ENCODE results near the gene CALN1. TPM values are rescaled to one million over a fixed set of nuclear protein-coding genes. Genes with fewer than 3 reads are reported as not detected.

Gene CALN1
- polyA plus RNA-seq, 1 donor from 2014 or later, result 7.8 TPM

DNA sequence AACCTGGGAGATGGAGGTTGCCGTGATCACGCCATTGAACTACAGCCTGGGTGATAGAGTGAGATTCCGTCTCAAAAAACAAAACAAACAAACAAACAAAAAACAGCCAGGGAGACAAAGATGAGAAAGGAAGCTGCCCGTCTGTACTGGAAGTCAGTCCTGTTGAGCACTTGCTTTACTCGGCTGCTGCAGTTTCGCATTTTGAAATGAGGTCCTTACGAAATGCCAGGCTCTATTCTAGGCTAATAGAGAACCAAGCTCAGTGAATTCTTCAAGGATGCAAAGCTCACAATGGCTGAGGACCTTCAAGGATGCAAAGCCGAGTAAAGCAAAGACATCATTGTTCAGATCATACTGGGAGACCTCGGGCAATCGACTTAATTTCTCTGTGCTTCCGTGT is 333.3 kb downstream of the CALN1 start:
- no peaks in the 10 kb centered on the region for H3K9me3 ChIP-seq (ENCODE audit: low read length)
- H3K4me2 ChIP-seq (ENCODE audit: low read length), result no peak overlapping the region
- no peak overlapping the region for H3K4me3 ChIP-seq (ENCODE audit: low read length)
- H3K9me2 ChIP-seq (ENCODE audit: insufficient read depth, low read length), result no peaks in the 10 kb centered on the region
- TF ChIP-seq TAF1 (IDR thresholded peaks at IDR 0.05; ENCODE audit: low read depth) (no peak), EZH2 (IDR thresholded peaks at IDR 0.05; ENCODE audit: borderline replicate concordance, insufficient read depth, low read length, poor library complexity, severe bottlenecking) (no peak), MXI1 (conservative IDR thresholded peaks at IDR 0.05; ENCODE audit: poor library complexity, severe bottlenecking) (no peak), POLR2AphosphoS5 (IDR thresholded peaks at IDR 0.05) (no peak), RAD21 (conservative IDR thresholded peaks at IDR 0.05) (no peak), SMC3 (conservative IDR thresholded peaks at IDR 0.05; ENCODE audit: poor library complexity) (no peak), EP300 (conservative IDR thresholded peaks at IDR 0.05; ENCODE audit: poor library complexity, severe bottlenecking) (no peak)
- TF ChIP-seq, protein P1, sequence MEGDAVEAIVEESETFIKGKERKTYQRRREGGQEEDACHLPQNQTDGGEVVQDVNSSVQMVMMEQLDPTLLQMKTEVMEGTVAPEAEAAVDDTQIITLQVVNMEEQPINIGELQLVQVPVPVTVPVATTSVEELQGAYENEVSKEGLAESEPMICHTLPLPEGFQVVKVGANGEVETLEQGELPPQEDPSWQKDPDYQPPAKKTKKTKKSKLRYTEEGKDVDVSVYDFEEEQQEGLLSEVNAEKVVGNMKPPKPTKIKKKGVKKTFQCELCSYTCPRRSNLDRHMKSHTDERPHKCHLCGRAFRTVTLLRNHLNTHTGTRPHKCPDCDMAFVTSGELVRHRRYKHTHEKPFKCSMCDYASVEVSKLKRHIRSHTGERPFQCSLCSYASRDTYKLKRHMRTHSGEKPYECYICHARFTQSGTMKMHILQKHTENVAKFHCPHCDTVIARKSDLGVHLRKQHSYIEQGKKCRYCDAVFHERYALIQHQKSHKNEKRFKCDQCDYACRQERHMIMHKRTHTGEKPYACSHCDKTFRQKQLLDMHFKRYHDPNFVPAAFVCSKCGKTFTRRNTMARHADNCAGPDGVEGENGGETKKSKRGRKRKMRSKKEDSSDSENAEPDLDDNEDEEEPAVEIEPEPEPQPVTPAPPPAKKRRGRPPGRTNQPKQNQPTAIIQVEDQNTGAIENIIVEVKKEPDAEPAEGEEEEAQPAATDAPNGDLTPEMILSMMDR (IDR thresholded peaks at IDR 0.05; ENCODE audit: poor library complexity, severe bottlenecking), result no peak
- TF ChIP-seq, protein P2, sequence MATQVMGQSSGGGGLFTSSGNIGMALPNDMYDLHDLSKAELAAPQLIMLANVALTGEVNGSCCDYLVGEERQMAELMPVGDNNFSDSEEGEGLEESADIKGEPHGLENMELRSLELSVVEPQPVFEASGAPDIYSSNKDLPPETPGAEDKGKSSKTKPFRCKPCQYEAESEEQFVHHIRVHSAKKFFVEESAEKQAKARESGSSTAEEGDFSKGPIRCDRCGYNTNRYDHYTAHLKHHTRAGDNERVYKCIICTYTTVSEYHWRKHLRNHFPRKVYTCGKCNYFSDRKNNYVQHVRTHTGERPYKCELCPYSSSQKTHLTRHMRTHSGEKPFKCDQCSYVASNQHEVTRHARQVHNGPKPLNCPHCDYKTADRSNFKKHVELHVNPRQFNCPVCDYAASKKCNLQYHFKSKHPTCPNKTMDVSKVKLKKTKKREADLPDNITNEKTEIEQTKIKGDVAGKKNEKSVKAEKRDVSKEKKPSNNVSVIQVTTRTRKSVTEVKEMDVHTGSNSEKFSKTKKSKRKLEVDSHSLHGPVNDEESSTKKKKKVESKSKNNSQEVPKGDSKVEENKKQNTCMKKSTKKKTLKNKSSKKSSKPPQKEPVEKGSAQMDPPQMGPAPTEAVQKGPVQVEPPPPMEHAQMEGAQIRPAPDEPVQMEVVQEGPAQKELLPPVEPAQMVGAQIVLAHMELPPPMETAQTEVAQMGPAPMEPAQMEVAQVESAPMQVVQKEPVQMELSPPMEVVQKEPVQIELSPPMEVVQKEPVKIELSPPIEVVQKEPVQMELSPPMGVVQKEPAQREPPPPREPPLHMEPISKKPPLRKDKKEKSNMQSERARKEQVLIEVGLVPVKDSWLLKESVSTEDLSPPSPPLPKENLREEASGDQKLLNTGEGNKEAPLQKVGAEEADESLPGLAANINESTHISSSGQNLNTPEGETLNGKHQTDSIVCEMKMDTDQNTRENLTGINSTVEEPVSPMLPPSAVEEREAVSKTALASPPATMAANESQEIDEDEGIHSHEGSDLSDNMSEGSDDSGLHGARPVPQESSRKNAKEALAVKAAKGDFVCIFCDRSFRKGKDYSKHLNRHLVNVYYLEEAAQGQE (IDR thresholded peaks at IDR 0.05; ENCODE audit: borderline replicate concordance), result no peak
- no peaks in the 10 kb centered on the region for H4K20me1 ChIP-seq (ENCODE audit: insufficient read depth)
- no peaks in the 10 kb centered on the region for H3K27me3 ChIP-seq (ENCODE audit: insufficient read depth, low read depth, low read length)
- H3K79me2 ChIP-seq (replicated peaks; ENCODE audit: insufficient read depth, low read length), result no peaks in the 10 kb centered on the region
- H3F3A ChIP-seq (ENCODE audit: insufficient read depth, low read length, poor library complexity, severe bottlenecking), result no peaks in the 10 kb centered on the region
- no peak overlapping the region for H3K27ac ChIP-seq (ENCODE audit: low read length)
- H3K36me3 ChIP-seq (ENCODE audit: insufficient read depth, low read length), result no peaks in the 10 kb centered on the region
- H2AFZ ChIP-seq (ENCODE audit: low read depth, low read length), result no peak overlapping the region
- H3K9ac ChIP-seq (ENCODE audit: low read length), result no peak overlapping the region

DNA sequence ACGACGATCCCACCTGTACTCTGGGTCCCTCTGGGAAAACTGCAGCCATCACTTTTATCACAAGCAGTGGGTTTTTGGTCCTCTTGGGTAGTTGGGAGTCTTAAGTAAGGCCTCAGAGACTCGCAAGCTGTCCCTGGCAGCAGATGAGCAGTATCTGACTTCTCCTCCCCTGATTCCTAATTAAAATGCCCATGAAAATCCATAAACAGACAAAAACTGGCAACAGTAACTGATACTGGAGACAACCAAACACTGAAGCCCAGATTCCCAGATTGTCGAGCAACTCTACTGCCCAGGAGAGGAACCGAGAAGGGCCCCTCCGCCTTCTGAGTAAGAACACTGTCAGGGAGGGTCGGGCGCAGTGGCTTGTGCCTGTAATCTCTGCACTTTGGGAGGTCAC is 333.8 kb downstream of the CALN1 start:
- H3K4me3 ChIP-seq (ENCODE audit: low read length), result no peak overlapping the region
- H3K9ac ChIP-seq (ENCODE audit: low read length), result no peak overlapping the region
- H3K27me3 ChIP-seq (ENCODE audit: insufficient read depth, low read depth, low read length), result no peaks in the 10 kb centered on the region
- H3K79me2 ChIP-seq (replicated peaks; ENCODE audit: insufficient read depth, low read length), result no peaks in the 10 kb centered on the region
- no peaks in the 10 kb centered on the region for H4K20me1 ChIP-seq (ENCODE audit: insufficient read depth)
- H3F3A ChIP-seq (ENCODE audit: insufficient read depth, low read length, poor library complexity, severe bottlenecking), result no peaks in the 10 kb centered on the region
- H3K4me2 ChIP-seq (ENCODE audit: low read length), result no peak overlapping the region
- TF ChIP-seq, protein P2 (IDR thresholded peaks at IDR 0.05; ENCODE audit: borderline replicate concordance), result no peak
- no peak for TF ChIP-seq POLR2AphosphoS5 (IDR thresholded peaks at IDR 0.05)
- TF ChIP-seq, protein P1 (IDR thresholded peaks at IDR 0.05; ENCODE audit: poor library complexity, severe bottlenecking), result no peak
- TF ChIP-seq SMC3 (conservative IDR thresholded peaks at IDR 0.05; ENCODE audit: poor library complexity), result no peak
- TF ChIP-seq TAF1 (IDR thresholded peaks at IDR 0.05; ENCODE audit: low read depth), result no peak
- TF ChIP-seq EP300 (conservative IDR thresholded peaks at IDR 0.05; ENCODE audit: poor library complexity, severe bottlenecking), result no peak
- no peaks in the 10 kb centered on the region for H3K36me3 ChIP-seq (ENCODE audit: insufficient read depth, low read length)
- H3K9me2 ChIP-seq (ENCODE audit: insufficient read depth, low read length), result no peaks in the 10 kb centered on the region
- H3K9me3 ChIP-seq (ENCODE audit: low read length), result no peaks in the 10 kb centered on the region
- H2AFZ ChIP-seq (ENCODE audit: low read depth, low read length), result no peak overlapping the region
- no peak overlapping the region for H3K27ac ChIP-seq (ENCODE audit: low read length)

Measured in neural cell (in vitro differentiated cells).